ENCODE results near the gene TECPR1.
A peak's percentile ranks its signal among the peaks of the same experiment; 100 is the strongest.

DNA sequence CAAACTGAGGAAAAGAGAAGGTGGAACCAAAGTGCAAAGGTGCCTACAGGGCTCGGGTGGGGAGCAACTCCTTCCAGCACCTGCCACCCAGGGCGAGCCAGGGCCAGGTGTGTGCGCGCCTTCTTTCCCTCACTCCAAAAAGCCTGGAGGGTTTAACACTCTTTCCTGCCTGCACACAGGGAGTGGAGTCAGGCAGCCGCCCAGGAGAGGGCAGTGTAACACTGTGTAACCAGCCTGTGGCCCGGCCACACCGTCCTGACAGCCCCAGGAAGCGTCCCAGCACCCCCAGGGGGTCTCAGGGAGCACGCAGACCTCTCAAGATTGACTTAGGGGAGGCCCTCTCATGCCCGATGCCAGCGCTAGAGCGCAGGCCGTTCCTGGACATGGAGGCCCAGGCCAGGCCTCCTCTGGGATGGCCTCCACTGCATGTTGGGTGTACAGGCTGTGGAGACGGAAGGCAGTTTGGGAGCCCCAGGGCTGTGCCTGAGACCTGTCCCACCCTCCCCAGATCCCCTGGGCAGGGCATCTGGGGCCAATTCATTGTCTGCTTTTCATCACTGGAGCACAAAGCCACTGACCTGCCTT is 42.9 kb upstream of the TECPR1 start:
- TF ChIP-seq ZNF175 (tag by site-specific recombination; IDR thresholded peaks at IDR 0.05): no peak
- TF ChIP-seq, protein P1, sequence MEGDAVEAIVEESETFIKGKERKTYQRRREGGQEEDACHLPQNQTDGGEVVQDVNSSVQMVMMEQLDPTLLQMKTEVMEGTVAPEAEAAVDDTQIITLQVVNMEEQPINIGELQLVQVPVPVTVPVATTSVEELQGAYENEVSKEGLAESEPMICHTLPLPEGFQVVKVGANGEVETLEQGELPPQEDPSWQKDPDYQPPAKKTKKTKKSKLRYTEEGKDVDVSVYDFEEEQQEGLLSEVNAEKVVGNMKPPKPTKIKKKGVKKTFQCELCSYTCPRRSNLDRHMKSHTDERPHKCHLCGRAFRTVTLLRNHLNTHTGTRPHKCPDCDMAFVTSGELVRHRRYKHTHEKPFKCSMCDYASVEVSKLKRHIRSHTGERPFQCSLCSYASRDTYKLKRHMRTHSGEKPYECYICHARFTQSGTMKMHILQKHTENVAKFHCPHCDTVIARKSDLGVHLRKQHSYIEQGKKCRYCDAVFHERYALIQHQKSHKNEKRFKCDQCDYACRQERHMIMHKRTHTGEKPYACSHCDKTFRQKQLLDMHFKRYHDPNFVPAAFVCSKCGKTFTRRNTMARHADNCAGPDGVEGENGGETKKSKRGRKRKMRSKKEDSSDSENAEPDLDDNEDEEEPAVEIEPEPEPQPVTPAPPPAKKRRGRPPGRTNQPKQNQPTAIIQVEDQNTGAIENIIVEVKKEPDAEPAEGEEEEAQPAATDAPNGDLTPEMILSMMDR (tag by site-specific recombination; IDR thresholded peaks at IDR 0.05): peak; percentile 94
- TF ChIP-seq, protein P2, sequence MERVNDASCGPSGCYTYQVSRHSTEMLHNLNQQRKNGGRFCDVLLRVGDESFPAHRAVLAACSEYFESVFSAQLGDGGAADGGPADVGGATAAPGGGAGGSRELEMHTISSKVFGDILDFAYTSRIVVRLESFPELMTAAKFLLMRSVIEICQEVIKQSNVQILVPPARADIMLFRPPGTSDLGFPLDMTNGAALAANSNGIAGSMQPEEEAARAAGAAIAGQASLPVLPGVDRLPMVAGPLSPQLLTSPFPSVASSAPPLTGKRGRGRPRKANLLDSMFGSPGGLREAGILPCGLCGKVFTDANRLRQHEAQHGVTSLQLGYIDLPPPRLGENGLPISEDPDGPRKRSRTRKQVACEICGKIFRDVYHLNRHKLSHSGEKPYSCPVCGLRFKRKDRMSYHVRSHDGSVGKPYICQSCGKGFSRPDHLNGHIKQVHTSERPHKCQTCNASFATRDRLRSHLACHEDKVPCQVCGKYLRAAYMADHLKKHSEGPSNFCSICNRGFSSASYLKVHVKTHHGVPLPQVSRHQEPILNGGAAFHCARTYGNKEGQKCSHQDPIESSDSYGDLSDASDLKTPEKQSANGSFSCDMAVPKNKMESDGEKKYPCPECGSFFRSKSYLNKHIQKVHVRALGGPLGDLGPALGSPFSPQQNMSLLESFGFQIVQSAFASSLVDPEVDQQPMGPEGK (tag by site-specific recombination; IDR thresholded peaks at IDR 0.05): peak; percentile 69
- TF ChIP-seq ZBTB7A (tag by site-specific recombination; IDR thresholded peaks at IDR 0.05; ENCODE audit: low read depth): no peak
- TF ChIP-seq KLF1 (tag by site-specific recombination; IDR thresholded peaks at IDR 0.05): no peak
- no peak for TF ChIP-seq ZNF274 (IDR thresholded peaks at IDR 0.05; ENCODE audit: low read length)
- no peak for TF ChIP-seq ZNF274 (tag by site-specific recombination; IDR thresholded peaks at IDR 0.05; ENCODE audit: borderline replicate concordance)
- no peak for TF ChIP-seq ZNF302 (tag by site-specific recombination; IDR thresholded peaks at IDR 0.05; ENCODE audit: low read depth)
- TF ChIP-seq, protein P3, sequence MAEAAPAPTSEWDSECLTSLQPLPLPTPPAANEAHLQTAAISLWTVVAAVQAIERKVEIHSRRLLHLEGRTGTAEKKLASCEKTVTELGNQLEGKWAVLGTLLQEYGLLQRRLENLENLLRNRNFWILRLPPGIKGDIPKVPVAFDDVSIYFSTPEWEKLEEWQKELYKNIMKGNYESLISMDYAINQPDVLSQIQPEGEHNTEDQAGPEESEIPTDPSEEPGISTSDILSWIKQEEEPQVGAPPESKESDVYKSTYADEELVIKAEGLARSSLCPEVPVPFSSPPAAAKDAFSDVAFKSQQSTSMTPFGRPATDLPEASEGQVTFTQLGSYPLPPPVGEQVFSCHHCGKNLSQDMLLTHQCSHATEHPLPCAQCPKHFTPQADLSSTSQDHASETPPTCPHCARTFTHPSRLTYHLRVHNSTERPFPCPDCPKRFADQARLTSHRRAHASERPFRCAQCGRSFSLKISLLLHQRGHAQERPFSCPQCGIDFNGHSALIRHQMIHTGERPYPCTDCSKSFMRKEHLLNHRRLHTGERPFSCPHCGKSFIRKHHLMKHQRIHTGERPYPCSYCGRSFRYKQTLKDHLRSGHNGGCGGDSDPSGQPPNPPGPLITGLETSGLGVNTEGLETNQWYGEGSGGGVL (tag by site-specific recombination; IDR thresholded peaks at IDR 0.05): no peak
- TF ChIP-seq, protein P4, sequence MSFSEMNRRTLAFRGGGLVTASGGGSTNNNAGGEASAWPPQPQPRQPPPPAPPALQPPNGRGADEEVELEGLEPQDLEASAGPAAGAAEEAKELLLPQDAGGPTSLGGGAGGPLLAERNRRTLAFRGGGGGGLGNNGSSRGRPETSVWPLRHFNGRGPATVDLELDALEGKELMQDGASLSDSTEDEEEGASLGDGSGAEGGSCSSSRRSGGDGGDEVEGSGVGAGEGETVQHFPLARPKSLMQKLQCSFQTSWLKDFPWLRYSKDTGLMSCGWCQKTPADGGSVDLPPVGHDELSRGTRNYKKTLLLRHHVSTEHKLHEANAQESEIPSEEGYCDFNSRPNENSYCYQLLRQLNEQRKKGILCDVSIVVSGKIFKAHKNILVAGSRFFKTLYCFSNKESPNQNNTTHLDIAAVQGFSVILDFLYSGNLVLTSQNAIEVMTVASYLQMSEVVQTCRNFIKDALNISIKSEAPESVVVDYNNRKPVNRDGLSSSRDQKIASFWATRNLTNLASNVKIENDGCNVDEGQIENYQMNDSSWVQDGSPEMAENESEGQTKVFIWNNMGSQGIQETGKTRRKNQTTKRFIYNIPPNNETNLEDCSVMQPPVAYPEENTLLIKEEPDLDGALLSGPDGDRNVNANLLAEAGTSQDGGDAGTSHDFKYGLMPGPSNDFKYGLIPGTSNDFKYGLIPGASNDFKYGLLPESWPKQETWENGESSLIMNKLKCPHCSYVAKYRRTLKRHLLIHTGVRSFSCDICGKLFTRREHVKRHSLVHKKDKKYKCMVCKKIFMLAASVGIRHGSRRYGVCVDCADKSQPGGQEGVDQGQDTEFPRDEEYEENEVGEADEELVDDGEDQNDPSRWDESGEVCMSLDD (tag by site-specific recombination; IDR thresholded peaks at IDR 0.05): no peak

Data from HEK293 (cell line).